HEK293 (cell line): Measurements from ENCODE around the gene SAPCD1.
A peak's percentile ranks its signal among the peaks of the same experiment; 100 is the strongest.

ENCODE experiments used
- GLIS2 ChIP-seq: fragments of 450-650 bp; formaldehyde crosslinking; IDR thresholded peaks from 2 replicates; pipeline ENCODE4 v1.5.1; 2016; ENCODE audit warnings: missing biosample characterization, missing genetic modification characterization
- IKZF3 ChIP-seq: fragments of 450-650 bp; IDR thresholded peaks from 2 replicates; pipeline ENCODE4 v1.5.0; 2018; ENCODE audit warnings: missing biosample characterization, mild to moderate bottlenecking, missing genetic modification characterization, moderate library complexity
- KLF7 ChIP-seq: fragments of 450-650 bp; formaldehyde crosslinking; IDR thresholded peaks from 2 replicates; pipeline ENCODE4 v1.5.1; 2016; ENCODE audit warnings: missing biosample characterization, missing genetic modification characterization, borderline replicate concordance
- PRDM1 ChIP-seq: fragments of 450-650 bp; formaldehyde crosslinking; IDR thresholded peaks from 2 replicates; pipeline ENCODE4; 2016; ENCODE audit warnings: missing biosample characterization, missing genetic modification characterization
- SP3 ChIP-seq: fragments of 450-650 bp; formaldehyde crosslinking; IDR thresholded peaks from 2 replicates; pipeline ENCODE4 v1.5.1; 2016; ENCODE audit warnings: missing biosample characterization, missing genetic modification characterization
- ZIC2 ChIP-seq: fragments of 450-650 bp; formaldehyde crosslinking; IDR thresholded peaks from 2 replicates; pipeline ENCODE4 v1.5.1; 2016; ENCODE audit warnings: missing biosample characterization, missing genetic modification characterization
- ZNF169 ChIP-seq: fragments of 450-650 bp; formaldehyde crosslinking; IDR thresholded peaks from 2 replicates; pipeline ENCODE4 v1.5.1; 2016; ENCODE audit warnings: missing biosample characterization, missing genetic modification characterization
- ZNF184 ChIP-seq: fragments of 450-650 bp; IDR thresholded peaks from 2 replicates; pipeline ENCODE4 v1.5.1; 2018; ENCODE audit warnings: missing biosample characterization, mild to moderate bottlenecking, missing genetic modification characterization
- ZNF335 ChIP-seq: fragments of 450-650 bp; formaldehyde crosslinking; conservative IDR thresholded peaks from 2 replicates; pipeline ENCODE4 v1.5.1; 2016; ENCODE audit warnings: missing biosample characterization, missing genetic modification characterization
- ZNF366 ChIP-seq: fragments of 450-650 bp; formaldehyde crosslinking; conservative IDR thresholded peaks from 2 replicates; pipeline ENCODE4 v1.5.1; 2016; ENCODE audit warnings: missing biosample characterization, missing genetic modification characterization
- ZNF391 ChIP-seq: fragments of 450-650 bp; formaldehyde crosslinking; IDR thresholded peaks from 2 replicates; pipeline ENCODE4 v1.5.1; 2016; ENCODE audit warnings: low read depth, missing biosample characterization, missing genetic modification characterization, borderline replicate concordance
- ZNF48 ChIP-seq: fragments of 450-650 bp; formaldehyde crosslinking; IDR thresholded peaks from 2 replicates; pipeline ENCODE4 v1.5.1; 2016; ENCODE audit warnings: missing biosample characterization, missing genetic modification characterization
- ZNF510 ChIP-seq: fragments of 450-650 bp; formaldehyde crosslinking; IDR thresholded peaks from 2 replicates; pipeline ENCODE4 v1.5.1; 2018; ENCODE audit warnings: mild to moderate bottlenecking, missing genetic modification characterization, missing biosample characterization; ENCODE audit not compliant: insufficient replicate concordance
- ZNF624 ChIP-seq: fragments of 450-650 bp; formaldehyde crosslinking; IDR thresholded peaks from 2 replicates; pipeline ENCODE4 v1.5.1; 2017; ENCODE audit warnings: missing biosample characterization, missing genetic modification characterization
- ZNF792 ChIP-seq: fragments of 450-650 bp; formaldehyde crosslinking; IDR thresholded peaks from 2 replicates; pipeline ENCODE4 v1.5.1; 2016; ENCODE audit warnings: missing biosample characterization, missing genetic modification characterization
- ZNF830 ChIP-seq: fragments of 450-650 bp; IDR thresholded peaks from 2 replicates; pipeline ENCODE4 v1.5.0; 2018; ENCODE audit warnings: missing biosample characterization, missing genetic modification characterization, low read depth, mild to moderate bottlenecking, moderate library complexity
- TF ChIP-seq, protein P1 (sequence below): fragments of 450-650 bp; formaldehyde crosslinking; IDR thresholded peaks from 2 replicates; pipeline ENCODE4 v1.5.1; 2016; ENCODE audit warnings: missing biosample characterization, missing genetic modification characterization
- TF ChIP-seq, protein P2 (sequence below): fragments of 450-650 bp; formaldehyde crosslinking; IDR thresholded peaks from 2 replicates; pipeline ENCODE4 v1.5.0; 2017; ENCODE audit warnings: missing biosample characterization, missing genetic modification characterization, borderline replicate concordance
- TF ChIP-seq, protein P3 (sequence below): fragments of 450-650 bp; formaldehyde crosslinking; IDR thresholded peaks from 2 replicates; pipeline ENCODE4 v1.5.1; 2016; ENCODE audit warnings: missing biosample characterization, missing genetic modification characterization
- TF ChIP-seq, protein P4 (sequence below): fragments of 450-650 bp; formaldehyde crosslinking; IDR thresholded peaks from 2 replicates; pipeline ENCODE4 v1.5.1; 2016; ENCODE audit warnings: missing biosample characterization, missing genetic modification characterization
- TF ChIP-seq, protein P5 (sequence below): fragments of 450-650 bp; formaldehyde crosslinking; IDR thresholded peaks from 2 replicates; pipeline ENCODE4 v1.5.1; 2017; ENCODE audit warnings: missing biosample characterization, missing genetic modification characterization
- TF ChIP-seq, protein P6 (sequence below): fragments of 450-650 bp; formaldehyde crosslinking; IDR thresholded peaks from 2 replicates; pipeline ENCODE4 v1.5.1; 2017; ENCODE audit warnings: missing biosample characterization, missing genetic modification characterization

Gene SAPCD1

DNA sequence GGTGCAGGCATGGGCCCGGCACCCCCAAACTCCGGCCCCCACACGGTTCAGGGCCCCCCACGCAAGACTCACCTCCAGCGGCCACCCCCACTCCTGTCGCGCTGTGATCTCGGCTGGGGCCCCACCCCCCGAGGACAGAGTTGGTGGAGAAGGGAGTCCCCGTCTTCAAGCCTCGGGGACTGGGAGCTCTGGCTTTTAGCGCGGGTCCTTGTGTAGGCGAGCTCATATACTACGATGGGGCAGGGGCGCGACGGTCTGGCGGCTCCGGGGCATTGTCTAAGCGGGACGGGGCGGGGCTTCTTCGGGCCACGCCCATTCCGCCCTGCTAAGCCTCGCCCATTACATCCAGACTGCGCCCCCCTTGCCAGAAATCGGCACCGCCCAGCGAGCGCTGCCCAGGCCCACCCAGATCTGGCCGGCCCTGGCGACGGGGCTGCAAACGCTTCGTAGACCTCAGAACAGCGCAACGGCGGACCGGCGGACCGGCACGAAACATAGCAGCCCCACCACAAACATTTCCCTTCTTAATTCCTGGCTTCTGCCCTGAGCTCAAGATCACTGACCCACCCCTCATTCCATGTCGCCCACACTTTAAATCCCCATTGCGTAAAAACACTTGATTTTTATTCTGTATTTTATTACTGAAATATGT lies 32.4 kb upstream of the SAPCD1 start (continued):
- TF ChIP-seq IKZF3 (tag by site-specific recombination) = no peak
- TF ChIP-seq ZNF366 (tag by site-specific recombination) = no peak
- no peak for TF ChIP-seq ZNF184
- no peak for TF ChIP-seq ZNF391 (tag by site-specific recombination)
- peak; percentile 91 for TF ChIP-seq SP3
- TF ChIP-seq, protein P1, sequence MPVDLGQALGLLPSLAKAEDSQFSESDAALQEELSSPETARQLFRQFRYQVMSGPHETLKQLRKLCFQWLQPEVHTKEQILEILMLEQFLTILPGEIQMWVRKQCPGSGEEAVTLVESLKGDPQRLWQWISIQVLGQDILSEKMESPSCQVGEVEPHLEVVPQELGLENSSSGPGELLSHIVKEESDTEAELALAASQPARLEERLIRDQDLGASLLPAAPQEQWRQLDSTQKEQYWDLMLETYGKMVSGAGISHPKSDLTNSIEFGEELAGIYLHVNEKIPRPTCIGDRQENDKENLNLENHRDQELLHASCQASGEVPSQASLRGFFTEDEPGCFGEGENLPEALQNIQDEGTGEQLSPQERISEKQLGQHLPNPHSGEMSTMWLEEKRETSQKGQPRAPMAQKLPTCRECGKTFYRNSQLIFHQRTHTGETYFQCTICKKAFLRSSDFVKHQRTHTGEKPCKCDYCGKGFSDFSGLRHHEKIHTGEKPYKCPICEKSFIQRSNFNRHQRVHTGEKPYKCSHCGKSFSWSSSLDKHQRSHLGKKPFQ (tag by site-specific recombination) = no peak
- TF ChIP-seq, protein P2, sequence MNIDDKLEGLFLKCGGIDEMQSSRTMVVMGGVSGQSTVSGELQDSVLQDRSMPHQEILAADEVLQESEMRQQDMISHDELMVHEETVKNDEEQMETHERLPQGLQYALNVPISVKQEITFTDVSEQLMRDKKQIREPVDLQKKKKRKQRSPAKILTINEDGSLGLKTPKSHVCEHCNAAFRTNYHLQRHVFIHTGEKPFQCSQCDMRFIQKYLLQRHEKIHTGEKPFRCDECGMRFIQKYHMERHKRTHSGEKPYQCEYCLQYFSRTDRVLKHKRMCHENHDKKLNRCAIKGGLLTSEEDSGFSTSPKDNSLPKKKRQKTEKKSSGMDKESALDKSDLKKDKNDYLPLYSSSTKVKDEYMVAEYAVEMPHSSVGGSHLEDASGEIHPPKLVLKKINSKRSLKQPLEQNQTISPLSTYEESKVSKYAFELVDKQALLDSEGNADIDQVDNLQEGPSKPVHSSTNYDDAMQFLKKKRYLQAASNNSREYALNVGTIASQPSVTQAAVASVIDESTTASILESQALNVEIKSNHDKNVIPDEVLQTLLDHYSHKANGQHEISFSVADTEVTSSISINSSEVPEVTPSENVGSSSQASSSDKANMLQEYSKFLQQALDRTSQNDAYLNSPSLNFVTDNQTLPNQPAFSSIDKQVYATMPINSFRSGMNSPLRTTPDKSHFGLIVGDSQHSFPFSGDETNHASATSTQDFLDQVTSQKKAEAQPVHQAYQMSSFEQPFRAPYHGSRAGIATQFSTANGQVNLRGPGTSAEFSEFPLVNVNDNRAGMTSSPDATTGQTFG = no peak
- no peak for TF ChIP-seq PRDM1 (tag by site-specific recombination)
- peak; percentile 98 for TF ChIP-seq GLIS2 (tag by site-specific recombination)
- TF ChIP-seq KLF7 (tag by site-specific recombination) = peak; percentile 38; the same call in 1 of the 2 replicates
- no peak for TF ChIP-seq ZNF510 (tag by site-specific recombination)
- TF ChIP-seq ZNF335 = peak; percentile 96
- no peak for TF ChIP-seq ZNF624 (tag by site-specific recombination)
- TF ChIP-seq, protein P3, sequence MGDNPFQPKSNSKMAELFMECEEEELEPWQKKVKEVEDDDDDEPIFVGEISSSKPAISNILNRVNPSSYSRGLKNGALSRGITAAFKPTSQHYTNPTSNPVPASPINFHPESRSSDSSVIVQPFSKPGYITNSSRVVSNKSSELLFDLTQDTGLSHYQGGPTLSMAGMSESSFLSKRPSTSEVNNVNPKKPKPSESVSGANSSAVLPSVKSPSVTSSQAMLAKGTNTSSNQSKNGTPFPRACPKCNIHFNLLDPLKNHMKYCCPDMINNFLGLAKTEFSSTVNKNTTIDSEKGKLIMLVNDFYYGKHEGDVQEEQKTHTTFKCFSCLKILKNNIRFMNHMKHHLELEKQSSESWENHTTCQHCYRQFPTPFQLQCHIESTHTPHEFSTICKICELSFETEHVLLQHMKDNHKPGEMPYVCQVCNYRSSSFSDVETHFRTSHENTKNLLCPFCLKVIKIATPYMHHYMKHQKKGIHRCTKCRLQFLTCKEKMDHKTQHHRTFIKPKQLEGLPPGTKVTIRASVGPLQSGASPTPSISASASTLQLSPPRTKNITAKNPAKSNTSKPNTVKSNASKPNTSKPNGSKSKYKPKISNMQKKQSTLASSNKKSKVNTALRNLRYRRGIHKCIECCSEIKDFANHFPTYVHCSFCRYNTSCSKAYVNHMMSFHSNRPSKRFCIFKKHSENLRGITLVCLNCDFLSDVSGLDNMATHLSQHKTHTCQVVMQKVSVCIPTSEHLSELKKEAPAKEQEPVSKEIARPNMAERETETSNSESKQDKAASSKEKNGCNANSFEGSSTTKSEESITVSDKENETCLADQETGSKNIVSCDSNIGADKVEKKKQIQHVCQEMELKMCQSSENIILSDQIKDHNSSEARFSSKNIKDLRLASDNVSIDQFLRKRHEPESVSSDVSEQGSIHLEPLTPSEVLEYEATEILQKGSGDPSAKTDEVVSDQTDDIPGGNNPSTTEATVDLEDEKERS = no peak
- TF ChIP-seq, protein P4, sequence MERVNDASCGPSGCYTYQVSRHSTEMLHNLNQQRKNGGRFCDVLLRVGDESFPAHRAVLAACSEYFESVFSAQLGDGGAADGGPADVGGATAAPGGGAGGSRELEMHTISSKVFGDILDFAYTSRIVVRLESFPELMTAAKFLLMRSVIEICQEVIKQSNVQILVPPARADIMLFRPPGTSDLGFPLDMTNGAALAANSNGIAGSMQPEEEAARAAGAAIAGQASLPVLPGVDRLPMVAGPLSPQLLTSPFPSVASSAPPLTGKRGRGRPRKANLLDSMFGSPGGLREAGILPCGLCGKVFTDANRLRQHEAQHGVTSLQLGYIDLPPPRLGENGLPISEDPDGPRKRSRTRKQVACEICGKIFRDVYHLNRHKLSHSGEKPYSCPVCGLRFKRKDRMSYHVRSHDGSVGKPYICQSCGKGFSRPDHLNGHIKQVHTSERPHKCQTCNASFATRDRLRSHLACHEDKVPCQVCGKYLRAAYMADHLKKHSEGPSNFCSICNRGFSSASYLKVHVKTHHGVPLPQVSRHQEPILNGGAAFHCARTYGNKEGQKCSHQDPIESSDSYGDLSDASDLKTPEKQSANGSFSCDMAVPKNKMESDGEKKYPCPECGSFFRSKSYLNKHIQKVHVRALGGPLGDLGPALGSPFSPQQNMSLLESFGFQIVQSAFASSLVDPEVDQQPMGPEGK (tag by site-specific recombination) = peak; percentile 82
- TF ChIP-seq, protein P5, sequence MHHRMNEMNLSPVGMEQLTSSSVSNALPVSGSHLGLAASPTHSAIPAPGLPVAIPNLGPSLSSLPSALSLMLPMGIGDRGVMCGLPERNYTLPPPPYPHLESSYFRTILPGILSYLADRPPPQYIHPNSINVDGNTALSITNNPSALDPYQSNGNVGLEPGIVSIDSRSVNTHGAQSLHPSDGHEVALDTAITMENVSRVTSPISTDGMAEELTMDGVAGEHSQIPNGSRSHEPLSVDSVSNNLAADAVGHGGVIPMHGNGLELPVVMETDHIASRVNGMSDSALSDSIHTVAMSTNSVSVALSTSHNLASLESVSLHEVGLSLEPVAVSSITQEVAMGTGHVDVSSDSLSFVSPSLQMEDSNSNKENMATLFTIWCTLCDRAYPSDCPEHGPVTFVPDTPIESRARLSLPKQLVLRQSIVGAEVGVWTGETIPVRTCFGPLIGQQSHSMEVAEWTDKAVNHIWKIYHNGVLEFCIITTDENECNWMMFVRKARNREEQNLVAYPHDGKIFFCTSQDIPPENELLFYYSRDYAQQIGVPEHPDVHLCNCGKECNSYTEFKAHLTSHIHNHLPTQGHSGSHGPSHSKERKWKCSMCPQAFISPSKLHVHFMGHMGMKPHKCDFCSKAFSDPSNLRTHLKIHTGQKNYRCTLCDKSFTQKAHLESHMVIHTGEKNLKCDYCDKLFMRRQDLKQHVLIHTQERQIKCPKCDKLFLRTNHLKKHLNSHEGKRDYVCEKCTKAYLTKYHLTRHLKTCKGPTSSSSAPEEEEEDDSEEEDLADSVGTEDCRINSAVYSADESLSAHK = no peak
- no peak for TF ChIP-seq ZNF48 (tag by site-specific recombination)
- no peak for TF ChIP-seq ZNF169 (tag by site-specific recombination)
- no peak for TF ChIP-seq ZNF792 (tag by site-specific recombination)
- TF ChIP-seq ZIC2 (tag by site-specific recombination) = peak; percentile 52; the same call in 1 of the 2 replicates
- TF ChIP-seq, protein P6, sequence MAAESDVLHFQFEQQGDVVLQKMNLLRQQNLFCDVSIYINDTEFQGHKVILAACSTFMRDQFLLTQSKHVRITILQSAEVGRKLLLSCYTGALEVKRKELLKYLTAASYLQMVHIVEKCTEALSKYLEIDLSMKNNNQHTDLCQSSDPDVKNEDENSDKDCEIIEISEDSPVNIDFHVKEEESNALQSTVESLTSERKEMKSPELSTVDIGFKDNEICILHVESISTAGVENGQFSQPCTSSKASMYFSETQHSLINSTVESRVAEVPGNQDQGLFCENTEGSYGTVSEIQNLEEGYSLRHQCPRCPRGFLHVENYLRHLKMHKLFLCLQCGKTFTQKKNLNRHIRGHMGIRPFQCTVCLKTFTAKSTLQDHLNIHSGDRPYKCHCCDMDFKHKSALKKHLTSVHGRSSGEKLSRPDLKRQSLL (tag by site-specific recombination) = 0 out of 2 replicates have a peak, but pooled peaks have one; percentile 7
- TF ChIP-seq ZNF830 (tag by site-specific recombination) = no peak
